Liver (tissue), 10 donors: ENCODE data around the gene SPATA17. TPM values are rescaled to one million over a fixed set of nuclear protein-coding genes. Genes with fewer than 3 reads are reported as not detected.

Experiments used
- DNase-seq: peaks from one replicate; pipeline ENCODE4 v3.0.0-alpha.2; 2017; ENCODE audit warnings: low spot score
- H3K27ac ChIP-seq, 2 donors: one replicate each; pipeline ENCODE4 v1.7.0; 2013; ENCODE audit warnings: inconsistent platforms in 2 of 2, low read length in 2 of 2, control low read depth in 1 of 2, low read depth in 1 of 2, mild to moderate bottlenecking in 1 of 2
- H3K27me3 ChIP-seq, 4 donors: one replicate each; pipeline versions ENCODE4 v1.6.1 to v1.7.0; 2013; ENCODE audit warnings: low read length in 3 of 4, inconsistent platforms in 1 of 4, mild to moderate bottlenecking in 1 of 4, moderate library complexity in 1 of 4; ENCODE audit not compliant: control insufficient read depth in 4 of 4, insufficient read depth in 4 of 4
- H3K36me3 ChIP-seq, 4 donors: one replicate each; pipeline versions ENCODE4 v1.6.1 to v1.7.0; 2013; ENCODE audit warnings: low read length in 3 of 4, mild to moderate bottlenecking in 3 of 4, low read depth in 1 of 4, moderate library complexity in 1 of 4; ENCODE audit not compliant: control insufficient read depth in 4 of 4, insufficient read depth in 3 of 4
- H3K4me1 ChIP-seq, 4 donors: one replicate each; pipeline versions ENCODE4 v1.6.1 to v1.7.0; 2013; ENCODE audit warnings: low read length in 3 of 4, mild to moderate bottlenecking in 3 of 4, moderate library complexity in 1 of 4; ENCODE audit not compliant: control insufficient read depth in 4 of 4, insufficient read depth in 4 of 4
- H3K4me3 ChIP-seq, 3 donors: one replicate each; pipeline versions ENCODE4 v1.6.1 to v1.7.0; 2013; ENCODE audit warnings: low read length in 3 of 3, control low read depth in 1 of 3, low read depth in 1 of 3, mild to moderate bottlenecking in 1 of 3
- H3K9ac ChIP-seq, 2 donors: one replicate each; pipeline ENCODE4 v1.7.0; 2013; ENCODE audit warnings: low read length in 2 of 2, mild to moderate bottlenecking in 2 of 2, moderate library complexity in 2 of 2, control low read depth in 1 of 2, low read depth in 1 of 2
- H3K9me3 ChIP-seq, 4 donors: one replicate each; pipeline versions ENCODE4 v1.6.1 to v1.7.0; 2013; ENCODE audit warnings: low read length in 3 of 4; ENCODE audit not compliant: control insufficient read depth in 4 of 4
- ATF3 ChIP-seq: IDR thresholded peaks from 2 replicates; pipeline ENCODE4 v1.6.1; 2016; ENCODE audit warnings: antibody characterized with exemption
- FOXA1 ChIP-seq: IDR thresholded peaks from 2 replicates; pipeline ENCODE4 v1.6.1; 2016; ENCODE audit warnings: antibody characterized with exemption
- MAX ChIP-seq: IDR thresholded peaks from 2 replicates; pipeline ENCODE4 v1.6.1; 2016; ENCODE audit warnings: antibody characterized with exemption
- SP1 ChIP-seq: IDR thresholded peaks from 2 replicates; pipeline ENCODE4 v1.6.1; 2018; ENCODE audit warnings: antibody characterized with exemption, mild to moderate bottlenecking
- WGBS: extraction: QIAGEN DNeasy Blood & Tissue Kit; methylation state at CpG from one replicate; pipeline ENCODE4 v1.1.7; 2013; 5-methylcytosine and 5-hydroxymethylcytosine counted together
- polyA plus RNA-seq, 2 donors: library from polyadenylated mRNA; stranded (reverse) in 1 of 2; unstranded in 1 of 2; fragments of 200-250 nt in 1 of 2; fragments of >200 nt in 1 of 2; fragmentation: Nextera tagmentation in 1 of 2; extraction: Ambion mirVana in 1 of 2; gene quantifications; one replicate each; pipeline versions ENCODE4 v1.2.1 to v1.2.3, GENCODE V29; 2013 to 2015
- small RNA-seq: library from RNA; depleted of rRNA; stranded (forward); fragments of <200 nt; gene quantifications from one replicate; pipeline ENCODE3, GENCODE V24; 2014
- total RNA-seq, 2 donors: library from RNA; depleted of rRNA; stranded (reverse); fragments of >200 nt; gene quantifications; one replicate each; pipeline ENCODE4 v1.2.3, GENCODE V29; 2014
- donor health status: healthy.
- donor health status: healthy.
- donor health status: healthy.
- donor health status: healthy.
- donor health status: healthy.

Gene SPATA17
- total and polyA plus RNA-seq, 4 donors: 0.08 TPM; not detected in 2

GRCh38 chr1:217919683-217920388 lies 288.7 kb downstream of the SPATA17 start:
- H3K9me3 ChIP-seq: no peaks in the 10 kb centered on the region
- H3K27me3 ChIP-seq: peaks cover 0 to 11% (median 5%) of the 10 kb centered on the region in 4 donors
- H3K4me1 ChIP-seq: no peaks in the 10 kb centered on the region
- WGBS: 67% methylated on average over 18 of the region's 18 CpGs
- no peak overlapping the region for H3K27ac ChIP-seq
- TF ChIP-seq MAX (no peak), SP1 (no peak), ATF3 (no peak), FOXA1 (no peak)
- no peak for DNase-seq
- H3K9ac ChIP-seq: no peak overlapping the region
- no peak overlapping the region for H3K4me3 ChIP-seq
- no peaks in the 10 kb centered on the region for H3K36me3 ChIP-seq

Small RNAs within 50 kb of the gene (small RNA-seq; reads per million reads assigned to genes)
- gene UBBP2: not detected

Other genes starting within 250 kb of the SPATA17 start
- 10 to 100 TPM in 1 of 2 donors, 1 to 10 TPM in 1; 7.4 to 11.2 TPM for gene GPATCH2, start 254 bp upstream of the SPATA17 start, total RNA-seq
- 1 to 10 TPM; 1.6 to 4.1 TPM for gene GPATCH2, start 254 bp upstream of the SPATA17 start, polyA plus RNA-seq